DMS79 treated with DMSO at 0.1 percent for 48 hours (cell line): ENCODE measurements around the gene INPP5A.
"Not testable (repeated sequence)": the region's sequence is repeated elsewhere in the genome, so short reads cannot be mapped to it uniquely, and the experiment has no call there.

ENCODE experiments used
- DNase-seq: peaks from one replicate; lab custom pipeline; 2025; lab: John Stamatoyannopoulos, UW

The INPP5A gene

DNA sequence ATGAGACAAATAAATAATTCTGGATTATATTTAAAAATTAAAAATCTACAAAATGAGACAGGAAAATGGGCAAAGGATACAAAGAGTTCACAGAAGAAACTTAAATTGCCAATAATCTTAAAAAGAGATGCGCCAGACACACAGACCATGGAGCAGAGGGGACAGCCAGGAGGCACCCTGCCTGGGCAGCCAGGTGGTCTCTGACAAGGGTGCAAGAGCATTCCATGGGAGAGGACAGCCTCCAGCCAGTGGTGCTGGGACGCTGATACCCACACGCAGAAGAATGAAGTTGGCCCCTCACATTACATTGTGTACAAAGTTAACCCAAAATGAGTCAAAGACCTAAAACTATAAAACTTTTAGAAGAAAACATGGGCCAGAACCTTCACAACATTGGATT is 142.1 kb downstream of the INPP5A start:
- DNase-seq: no peak

DNA sequence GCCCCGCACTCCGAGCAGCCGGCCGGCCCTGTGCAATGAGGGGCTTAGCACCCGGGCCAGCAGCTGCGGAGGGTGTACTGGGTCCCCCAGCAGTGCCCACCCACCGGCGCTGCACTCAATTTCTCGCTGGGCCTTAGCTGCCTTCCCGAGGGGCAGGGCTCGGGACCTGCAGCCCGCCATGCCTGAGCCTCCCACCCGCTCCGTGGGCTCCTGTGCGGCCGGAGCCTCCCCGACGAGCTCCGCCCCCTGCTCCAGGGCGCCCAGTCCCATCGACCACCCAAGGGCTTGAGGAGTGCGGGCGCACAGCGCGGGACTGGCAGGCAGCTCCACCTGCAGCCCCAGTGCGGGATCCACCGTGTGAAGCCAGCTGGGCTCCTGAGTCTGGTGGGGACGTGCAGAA is 143.2 kb downstream of the INPP5A start:
- not testable (repeated sequence) for DNase-seq

- no peak for DNase-seq
These were observed 144.5 kb downstream of the INPP5A start for GRCh38 chr10:132681858-132682755.

DNA sequence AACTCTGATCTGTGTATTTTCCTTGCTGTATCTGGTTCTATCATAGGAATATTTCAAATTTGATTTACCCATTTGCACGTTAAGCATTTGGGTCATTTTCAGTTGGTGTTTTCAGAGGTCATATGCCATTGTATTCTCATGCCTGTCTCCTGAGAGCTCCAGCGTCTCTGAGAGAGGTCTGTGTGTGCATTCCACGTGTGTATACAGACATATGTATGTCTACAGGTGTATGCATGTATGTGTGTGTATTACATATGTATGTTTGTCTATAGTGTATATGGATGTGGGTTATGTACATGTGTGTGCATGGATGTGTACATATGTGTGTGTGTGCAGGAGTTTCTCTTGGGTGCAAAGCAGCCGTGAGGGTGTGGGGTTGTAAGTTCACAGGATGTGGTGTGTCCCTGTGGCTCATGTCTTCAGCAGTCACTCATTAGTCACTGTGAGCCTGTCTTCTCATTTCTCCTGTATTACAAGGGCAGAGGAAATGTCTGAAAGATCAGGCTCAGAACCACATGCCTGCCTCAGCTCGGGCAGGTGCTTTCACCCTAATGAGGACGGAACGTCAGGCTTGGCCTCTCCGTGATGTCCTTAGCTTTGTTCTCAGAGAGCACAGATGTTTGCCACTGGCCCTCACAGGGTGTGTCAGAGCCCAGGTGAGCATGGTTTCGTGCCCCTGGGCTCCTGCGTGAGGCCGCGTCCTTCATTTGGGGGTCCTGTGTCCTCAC is 146.7 kb downstream of the INPP5A start:
- no peak for DNase-seq

DNA sequence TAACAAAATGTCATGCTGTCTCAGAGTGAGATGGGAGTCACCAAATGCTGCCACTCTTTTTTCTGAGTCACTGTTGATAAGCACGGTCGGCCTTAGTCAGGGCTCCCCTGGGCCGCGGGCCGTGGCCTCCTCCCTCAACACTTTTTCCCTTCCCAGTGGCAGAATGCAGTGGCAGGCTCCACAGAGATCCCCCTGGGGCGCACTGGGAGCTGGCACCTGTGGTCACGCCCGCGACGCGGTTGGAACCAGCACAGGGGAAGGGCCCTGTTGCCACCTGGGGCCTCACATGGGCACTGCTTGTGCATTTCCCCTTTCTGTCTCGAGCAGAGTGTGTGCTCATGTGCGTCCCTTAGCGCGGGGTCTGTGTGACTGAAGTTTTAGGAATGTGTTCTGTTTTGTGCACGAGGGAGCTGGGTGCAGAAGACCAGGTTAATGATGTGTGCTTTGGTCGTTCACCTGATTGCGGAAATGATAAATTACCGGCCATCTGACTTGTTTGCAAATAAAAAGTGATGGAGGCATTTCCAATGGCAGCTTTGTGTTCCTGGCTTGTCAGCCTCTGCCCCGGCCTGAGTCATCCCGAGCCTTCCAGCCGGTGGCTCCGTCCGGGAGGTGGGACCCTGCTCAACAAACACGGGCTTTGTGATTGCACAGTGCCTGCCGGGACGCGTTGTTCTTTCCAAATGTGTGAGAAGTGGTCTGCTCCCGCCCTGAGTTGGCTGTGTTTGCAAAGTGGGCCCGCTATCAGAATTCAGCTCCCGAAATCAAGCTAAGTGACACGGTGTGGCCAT is 147.7 kb downstream of the INPP5A start:
- peak; percentile 20 for DNase-seq

GRCh38 chr10:132685921-132686680 is 148.5 kb downstream of the INPP5A start:
- no peak for DNase-seq

DNA sequence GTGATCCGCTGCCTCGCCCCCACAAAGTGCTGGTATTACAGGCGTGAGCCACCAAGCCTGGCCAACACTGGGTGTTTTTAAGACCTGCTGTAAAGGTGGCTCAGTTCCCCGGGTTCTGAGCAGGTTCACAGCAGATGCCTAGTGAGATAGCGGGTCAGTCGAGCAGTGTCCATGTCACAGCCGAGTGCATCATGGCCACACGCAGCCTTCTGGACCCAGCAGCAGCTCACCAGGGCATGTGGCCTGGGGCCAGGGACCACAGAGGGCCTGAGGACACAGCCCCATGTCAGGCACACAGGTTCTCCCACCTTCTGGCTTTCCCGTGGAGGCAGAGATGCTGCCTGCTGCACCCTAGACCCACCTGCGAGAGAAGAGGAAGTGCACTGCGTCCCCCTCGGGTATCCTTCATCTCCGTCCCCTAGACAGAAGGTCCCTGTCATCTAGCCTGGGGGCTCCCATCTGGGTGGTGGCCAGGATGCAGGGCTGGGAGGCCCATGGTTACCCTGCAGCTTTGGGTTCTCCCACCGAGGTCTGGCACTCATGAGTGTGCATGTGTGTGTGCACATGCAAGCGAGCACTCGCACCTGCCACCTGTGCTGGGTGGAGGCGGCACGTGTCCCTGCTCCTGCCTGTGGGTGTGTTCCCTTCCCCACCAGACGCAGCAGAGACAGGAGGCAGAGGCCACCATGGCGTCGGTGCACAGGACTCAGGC is 149.8 kb downstream of the INPP5A start:
- DNase-seq: no peak

DNA sequence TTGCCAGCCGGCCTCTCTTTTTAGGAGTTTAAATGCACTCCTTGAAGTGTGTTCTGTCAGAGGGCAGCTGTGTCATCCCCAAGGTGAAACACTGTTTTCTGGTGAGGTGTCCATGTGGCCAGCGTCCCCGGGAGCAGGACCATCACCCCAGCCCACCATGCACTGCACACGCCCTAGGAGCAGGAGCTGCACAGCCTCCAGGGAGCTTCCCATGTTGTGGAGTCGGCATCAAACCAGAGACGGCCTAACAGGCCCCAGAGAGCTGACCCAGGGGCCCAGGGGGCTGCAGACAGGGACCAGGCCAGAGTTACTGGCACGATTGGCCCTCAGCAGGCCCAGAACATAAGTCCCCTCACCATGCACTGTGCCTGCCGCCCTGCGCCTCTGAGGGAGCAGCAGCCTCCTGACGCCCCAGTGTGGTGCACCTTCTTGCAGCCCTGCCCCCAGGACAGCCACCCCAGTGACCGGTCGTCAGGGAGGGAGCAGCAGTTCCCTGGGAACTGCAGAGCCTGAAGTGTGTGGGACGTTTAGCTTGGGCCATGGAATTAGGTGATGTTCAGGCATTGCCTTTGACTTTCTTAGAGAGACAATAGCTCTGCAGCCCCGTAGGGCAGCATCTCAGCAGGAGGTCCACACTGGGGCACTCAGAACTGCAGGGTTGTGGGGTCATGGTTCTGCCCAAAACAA is 150.4 kb downstream of the INPP5A start:
- DNase-seq: no peak

DNA sequence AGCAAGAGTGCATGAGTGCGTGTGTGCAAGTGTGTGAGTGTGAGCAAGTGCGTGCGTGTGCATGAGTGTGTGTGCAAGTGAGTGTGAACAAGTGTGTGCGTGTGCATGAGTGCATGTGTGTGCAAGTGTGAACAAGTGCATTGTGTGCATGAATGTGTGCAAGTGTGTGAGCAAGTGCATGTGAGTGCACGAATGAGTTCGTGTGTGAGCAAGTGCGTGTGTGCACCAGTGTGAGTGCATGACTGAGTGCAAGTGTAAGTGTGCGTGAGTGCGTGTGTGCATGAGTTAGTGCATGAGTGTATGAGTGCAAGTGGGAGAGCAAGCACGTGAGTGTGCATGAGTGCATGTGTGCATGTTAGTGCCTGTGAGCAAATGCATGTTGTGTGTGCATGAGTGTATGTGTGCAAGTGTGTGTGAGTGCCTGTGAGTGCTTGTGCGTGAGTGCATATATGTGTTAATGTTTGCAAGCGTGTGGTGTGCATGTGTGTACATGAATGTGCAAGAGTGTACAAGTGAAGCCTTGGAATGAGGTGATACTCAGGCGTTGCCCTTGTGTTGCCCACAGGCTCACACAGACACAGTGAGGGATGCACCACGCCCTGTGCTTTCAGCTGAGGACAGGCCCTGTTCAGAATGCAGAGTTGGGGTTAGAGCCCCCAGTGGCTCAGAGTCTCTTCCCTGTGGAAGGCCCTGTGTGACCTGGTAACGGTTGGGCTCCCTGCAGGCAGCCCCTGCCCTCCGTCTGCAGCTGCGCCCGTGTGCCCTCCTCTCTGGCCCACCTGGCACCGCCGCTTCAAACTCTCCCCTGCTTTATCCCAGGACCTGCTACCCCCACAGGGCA is 151.2 kb downstream of the INPP5A start:
- DNase-seq: no peak

DNA sequence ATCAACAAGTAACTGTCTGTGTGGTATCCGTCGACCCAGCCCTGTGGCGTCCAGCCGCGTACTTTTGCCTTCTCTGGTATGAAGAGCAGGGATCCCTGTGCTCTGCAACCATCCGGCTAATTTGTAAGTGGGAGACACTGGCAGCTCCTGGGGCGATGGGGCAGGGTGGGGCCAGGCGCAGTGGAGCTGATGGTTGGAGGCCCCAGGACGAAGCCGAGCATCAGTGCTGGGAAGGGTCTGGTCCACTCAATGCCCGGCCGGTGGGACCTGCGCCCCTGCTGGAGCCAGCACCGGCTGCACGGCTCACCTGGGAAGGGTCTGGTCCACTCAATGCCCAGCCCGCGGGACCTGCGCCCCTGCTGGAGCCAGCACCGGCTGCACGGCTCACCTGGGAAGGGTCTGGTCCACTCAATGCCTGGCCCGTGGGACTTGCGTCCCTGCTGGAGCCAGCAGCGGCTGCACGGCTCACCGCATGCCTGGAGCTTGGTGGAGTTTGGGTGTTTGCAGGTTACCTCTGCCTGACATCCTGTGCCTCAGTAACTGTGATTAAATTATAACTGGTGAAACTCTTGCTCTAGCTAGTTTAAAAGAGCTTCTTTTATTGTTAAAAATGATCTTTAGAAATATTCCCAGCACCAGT is 152.3 kb downstream of the INPP5A start:
- DNase-seq: no peak

- DNase-seq: no peak
These were observed 152.8 kb downstream of the INPP5A start for GRCh38 chr10:132690401-132690800.

- DNase-seq: no peak
These were observed 153.4 kb downstream of the INPP5A start for GRCh38 chr10:132690821-132691610.

GRCh38 chr10:132691711-132692153 is 154.1 kb downstream of the INPP5A start:
- DNase-seq: no peak

GRCh38 chr10:132692311-132692710 is 154.7 kb downstream of the INPP5A start:
- DNase-seq: no peak

DNA sequence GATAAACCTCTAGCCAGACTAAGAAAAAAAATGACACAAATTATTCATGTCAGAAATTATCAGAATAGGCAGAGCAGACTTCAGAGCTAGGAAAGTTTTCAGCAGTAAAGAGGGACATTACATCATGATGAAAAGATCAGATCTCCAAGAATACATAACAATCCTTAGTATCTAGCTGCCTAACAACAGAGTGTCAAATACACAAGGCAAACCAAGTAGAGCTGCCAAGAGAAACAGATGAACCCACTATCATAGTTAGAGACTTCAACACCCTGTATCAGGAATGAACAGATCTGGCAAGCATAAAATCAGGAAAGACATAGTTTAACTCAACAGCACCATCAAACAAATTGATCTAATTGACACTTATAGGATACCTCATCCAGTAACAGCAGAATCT is 156.1 kb downstream of the INPP5A start:
- DNase-seq: no peak

GRCh38 chr10:132696204-132696603 is 158.6 kb downstream of the INPP5A start:
- DNase-seq: no peak

GRCh38 chr10:132696728-132697577 is 159.4 kb downstream of the INPP5A start:
- no peak for DNase-seq
